Measurements from ENCODE around the gene STK10.
A peak's percentile ranks its signal among the peaks of the same experiment; 100 is the strongest.
"Not testable (repeated sequence)": the region's sequence is repeated elsewhere in the genome, so short reads cannot be mapped to it uniquely, and the experiment has no call there.

Gene STK10

GRCh38 chr5:172188033-172188892, at the start of gene STK10:
Gene STK10 (minus strand): TSS chr5:172188224. CDS start chr5:172188042, 182 bp downstream.
- peak; percentile 98 for DNase-seq (ENCODE audit: low spot score)
- FAIRE-seq, result no peak

GRCh38 chr5:172235827-172236736, 48.1 kb upstream of the STK10 start:
- FAIRE-seq (no peak), DNase-seq (ENCODE audit: low spot score) (no peak)

GRCh38 chr5:172235132-172235780, 47.2 kb upstream of the STK10 start:
- DNase-seq (ENCODE audit: low spot score) (no peak), FAIRE-seq (no peak)

- DNase-seq (ENCODE audit: low spot score), result no peak
- FAIRE-seq, result no peak
These were observed 46.0 kb upstream of the STK10 start for GRCh38 chr5:172234031-172234430.

GRCh38 chr5:172229904-172230303, 41.9 kb upstream of the STK10 start:
- no peak for DNase-seq (ENCODE audit: low spot score)
- FAIRE-seq, result no peak

GRCh38 chr5:172224996-172225395, 37.0 kb upstream of the STK10 start:
- FAIRE-seq (no peak), DNase-seq (ENCODE audit: low spot score) (no peak)

GRCh38 chr5:172223901-172224873, 36.2 kb upstream of the STK10 start:
- DNase-seq (ENCODE audit: low spot score) (no peak), FAIRE-seq (no peak)

- no peak for FAIRE-seq
- DNase-seq (ENCODE audit: low spot score), result no peak
These were observed 31.3 kb upstream of the STK10 start for GRCh38 chr5:172219296-172219695.

- DNase-seq (ENCODE audit: low spot score) (no peak), FAIRE-seq (no peak)
These were observed 28.3 kb upstream of the STK10 start for GRCh38 chr5:172216345-172216744.

- FAIRE-seq (no peak), DNase-seq (ENCODE audit: low spot score) (no peak)
These were observed 25.1 kb upstream of the STK10 start for GRCh38 chr5:172213126-172213525.

GRCh38 chr5:172211676-172212075, 23.7 kb upstream of the STK10 start:
- DNase-seq (ENCODE audit: low spot score) (no peak), FAIRE-seq (no peak)

GRCh38 chr5:172209714-172210113, 21.7 kb upstream of the STK10 start:
- DNase-seq (ENCODE audit: low spot score) (no peak), FAIRE-seq (no peak)

GRCh38 chr5:172207511-172207910, 19.5 kb upstream of the STK10 start:
- FAIRE-seq, result no peak
- DNase-seq (ENCODE audit: low spot score), result no peak

GRCh38 chr5:172205984-172206383, 18.0 kb upstream of the STK10 start:
- not testable (repeated sequence) for DNase-seq (ENCODE audit: low spot score); FAIRE-seq

- FAIRE-seq, result no peak
- DNase-seq (ENCODE audit: low spot score), result no peak
These were observed 12.5 kb upstream of the STK10 start for GRCh38 chr5:172200476-172200875.

- no peak for DNase-seq (ENCODE audit: low spot score)
- FAIRE-seq, result no peak
These were observed 11.4 kb upstream of the STK10 start for GRCh38 chr5:172199446-172199845.

GRCh38 chr5:172197775-172198174, 9.8 kb upstream of the STK10 start:
- DNase-seq (ENCODE audit: low spot score); FAIRE-seq: not testable (repeated sequence)

- DNase-seq (ENCODE audit: low spot score) (no peak), FAIRE-seq (no peak)
These were observed 7.2 kb upstream of the STK10 start for GRCh38 chr5:172194985-172195774.

- no peak for FAIRE-seq
These were observed 5.8 kb upstream of the STK10 start, which contains the start of gene EFCAB9 for GRCh38 chr5:172193872-172194271. Gene EFCAB9 (plus strand): TSS chr5:172194172. CDS start chr5:172194173, 1 bp downstream.

More at GRCh38 chr5:172193872-172194271, 5.8 kb upstream of the STK10 start, which contains the start of gene EFCAB9:
- no peak for DNase-seq (ENCODE audit: low spot score)
